GM18868 (cell line): Measurements from ENCODE around the gene ITPK1.
"Not testable (repeated sequence)": the region's sequence is repeated elsewhere in the genome, so short reads cannot be mapped to it uniquely, and the experiment has no call there.

Experiments
- ATAC-seq: cut with Tn5 transposase; IDR thresholded peaks from one replicate; pipeline ENCODE4 v1.9.1; 2021; ENCODE audit warnings: mild to moderate bottlenecking, moderate library complexity; ENCODE audit not compliant: unreplicated experiment

ITPK1 gene

DNA sequence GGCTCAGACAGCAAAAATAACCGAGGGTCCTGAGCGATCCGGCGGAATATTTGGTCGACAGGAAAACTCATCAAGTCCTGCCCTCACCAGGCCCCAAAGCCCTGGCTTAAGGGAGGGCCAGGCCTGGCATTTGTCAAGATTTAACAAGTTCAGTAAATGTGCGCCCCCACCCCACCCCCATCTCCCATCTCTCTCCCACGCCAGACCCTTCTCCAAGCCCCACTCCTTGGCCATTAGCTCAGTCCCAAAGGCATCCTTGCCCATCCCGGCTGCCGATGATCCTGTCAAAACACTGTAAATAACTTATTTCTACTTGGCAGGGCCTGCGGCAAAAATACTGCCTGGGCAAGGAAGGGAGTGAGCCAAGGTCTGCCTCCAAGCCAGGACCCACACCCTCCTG, 52.8 kb downstream of the ITPK1 start:
- ATAC-seq = no peak

DNA sequence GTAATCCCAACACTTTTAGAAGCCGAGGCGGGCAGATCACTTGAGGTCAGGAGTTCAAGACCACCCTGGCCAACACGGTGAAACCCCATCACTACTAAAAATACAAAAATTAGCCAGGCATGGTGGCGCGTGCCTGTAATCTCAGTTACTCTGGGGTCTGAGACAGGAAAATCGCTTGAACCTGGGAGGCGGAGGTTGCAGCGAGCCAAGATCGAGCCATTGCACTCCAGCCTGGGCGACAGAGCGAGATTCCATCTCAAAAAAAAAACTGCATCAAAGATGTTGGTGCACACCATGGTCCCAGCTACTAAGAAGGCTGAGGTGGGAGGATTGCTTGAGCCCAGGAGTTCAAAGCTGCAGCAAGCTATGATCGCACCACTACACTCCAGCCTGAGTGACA, 53.7 kb downstream of the ITPK1 start:
- ATAC-seq = not testable (repeated sequence)

DNA sequence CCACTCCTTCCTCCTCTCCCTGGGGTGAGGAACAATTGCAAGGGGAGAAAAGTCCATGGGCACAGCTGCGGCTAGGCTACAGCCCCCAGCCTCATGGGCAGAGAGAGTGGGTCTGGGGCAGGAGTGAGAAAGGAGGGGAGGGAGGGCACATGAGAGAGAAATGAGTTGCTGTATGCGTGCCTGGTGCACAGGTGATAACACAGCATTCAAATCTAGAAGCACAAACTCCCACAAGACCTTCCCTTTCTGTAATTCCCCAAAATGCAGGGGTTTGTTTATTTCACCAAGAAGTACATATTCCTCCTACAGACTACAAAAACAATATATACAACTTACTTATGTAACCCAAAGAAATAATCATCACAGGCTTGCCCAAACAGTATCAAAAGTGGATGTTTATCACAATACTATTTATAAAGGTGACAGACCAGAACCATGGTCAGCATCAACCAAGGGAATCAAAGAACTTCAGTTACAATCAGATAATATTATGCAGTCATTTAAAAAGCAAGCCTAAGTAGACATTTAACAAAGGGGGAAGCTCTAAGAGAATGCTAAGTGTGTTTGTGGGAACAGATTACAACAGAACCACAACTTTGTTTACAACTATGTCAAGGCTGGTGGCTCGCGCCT, 54.2 kb downstream of the ITPK1 start:
- no peak for ATAC-seq

DNA sequence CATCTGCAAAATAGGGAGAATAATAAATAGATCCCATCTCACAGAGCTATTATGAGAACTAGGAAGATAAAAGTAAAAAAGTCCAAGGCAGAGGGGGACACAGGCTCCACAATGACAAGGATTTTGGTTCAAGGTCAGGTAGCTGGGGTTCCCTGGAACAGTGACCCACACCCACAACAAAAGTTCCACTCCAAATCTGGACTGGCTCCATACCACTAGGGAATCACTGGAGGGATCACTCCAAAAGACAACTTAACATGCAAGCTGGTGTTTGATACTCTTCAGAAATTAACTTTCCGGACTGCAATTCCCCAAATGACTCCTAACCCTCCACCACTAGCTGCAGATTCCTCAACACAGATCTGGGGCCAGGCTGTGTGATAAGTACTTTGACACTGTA, 54.9 kb downstream of the ITPK1 start:
- no peak for ATAC-seq

DNA sequence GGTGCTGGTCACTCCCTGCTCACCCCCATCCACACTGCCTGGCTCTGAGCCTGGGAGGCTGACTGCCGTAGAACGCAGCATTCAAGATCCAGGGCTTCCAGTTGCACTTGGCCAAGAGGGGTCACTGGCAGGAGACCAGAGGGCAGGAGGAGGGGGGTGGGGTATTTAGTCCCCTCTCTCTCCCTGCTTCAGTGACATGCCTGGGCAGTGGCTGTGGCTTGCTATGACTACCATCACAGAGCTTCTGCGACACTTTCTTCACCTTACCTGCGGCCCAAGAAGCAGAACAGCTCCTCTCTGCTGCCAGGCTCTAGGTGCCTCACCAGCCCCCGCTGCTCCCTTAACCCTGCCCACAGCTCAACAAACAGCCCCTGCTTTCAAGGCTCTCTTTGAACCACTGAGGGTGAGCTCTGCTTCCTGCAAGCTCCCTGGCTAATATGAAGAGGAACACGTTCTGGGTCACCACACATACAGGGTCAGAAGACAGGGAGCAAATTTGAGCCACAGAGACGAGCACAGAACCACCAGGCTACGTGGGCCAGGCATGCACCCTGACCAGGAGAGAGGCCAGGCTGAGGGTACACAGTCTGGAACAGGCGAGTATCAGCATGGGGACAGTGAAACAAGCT, 55.7 kb downstream of the ITPK1 start:
- ATAC-seq = peak; percentile 39

GRCh38 chr14:93059260-93059659, 56.5 kb downstream of the ITPK1 start:
- ATAC-seq = no peak

GRCh38 chr14:93057586-93058280, 58.0 kb downstream of the ITPK1 start:
- no peak for ATAC-seq

DNA sequence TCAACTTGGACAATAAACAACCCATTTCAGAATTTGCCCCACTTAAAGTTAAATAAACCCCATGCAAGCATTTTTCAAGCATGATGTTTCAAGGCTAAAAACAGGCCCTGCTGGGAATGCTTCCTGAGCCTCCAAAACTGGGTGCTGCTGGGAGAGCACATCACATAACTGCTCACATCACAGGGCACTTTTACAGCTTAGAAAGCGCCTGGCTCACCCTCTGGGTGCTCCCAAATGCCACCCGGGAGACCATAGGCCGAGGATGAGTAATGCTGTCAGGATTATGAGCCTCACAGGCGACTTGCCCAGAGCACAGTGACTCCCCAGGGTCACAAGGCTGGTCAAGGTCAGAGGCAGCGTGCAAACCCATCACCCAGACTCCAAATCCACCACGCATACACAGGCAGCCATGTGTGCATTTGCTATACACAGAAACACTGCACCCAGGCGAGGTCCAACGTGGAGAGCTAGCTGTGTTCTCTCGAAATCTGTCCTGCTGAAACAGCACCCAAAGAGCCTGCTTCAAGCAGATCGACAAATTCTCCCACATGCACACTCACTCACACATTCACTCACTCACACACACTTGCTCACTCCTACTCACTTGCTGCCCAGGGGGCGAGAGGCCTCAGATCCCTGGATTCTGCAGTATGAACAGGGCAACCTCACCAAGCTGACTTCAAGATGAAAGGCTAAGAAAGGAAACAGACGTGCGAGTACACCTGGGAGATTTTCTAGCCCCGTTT, 58.7 kb downstream of the ITPK1 start:
- ATAC-seq = no peak

DNA sequence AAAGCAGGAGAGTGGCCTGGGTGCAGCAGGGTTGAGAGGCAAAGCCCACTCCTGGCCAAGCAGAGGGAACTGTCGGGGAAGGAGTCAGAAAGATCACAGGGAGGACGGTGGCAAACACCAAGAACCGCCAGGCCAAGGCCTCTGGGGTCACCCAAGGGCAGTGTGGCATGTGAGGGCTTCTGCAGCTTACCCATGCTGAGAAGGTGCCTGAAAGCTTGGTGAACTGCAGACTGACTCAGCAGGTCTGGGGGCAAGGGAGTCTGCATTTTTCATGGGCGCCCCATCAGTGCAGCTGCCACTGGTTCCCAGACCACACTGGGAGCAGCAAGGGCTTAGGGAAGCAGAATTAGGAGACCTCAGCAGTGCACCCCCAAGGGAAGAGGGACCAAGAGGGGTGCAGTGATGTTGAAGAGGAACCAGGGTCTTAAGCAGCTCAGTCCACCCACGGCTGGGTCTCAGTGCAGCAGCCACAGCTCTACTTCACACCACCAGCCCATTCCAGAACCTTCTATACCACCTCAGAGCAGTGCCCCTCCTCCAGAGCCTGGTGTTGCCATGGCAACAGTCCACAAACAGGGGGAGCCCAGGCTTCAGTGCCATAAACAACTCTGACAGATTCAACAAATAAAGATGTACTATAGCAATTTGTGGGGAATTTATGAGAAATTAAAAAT, 59.4 kb downstream of the ITPK1 start:
- no peak for ATAC-seq

- no peak for ATAC-seq
These were observed 60.0 kb downstream of the ITPK1 start for GRCh38 chr14:93055651-93056115.

DNA sequence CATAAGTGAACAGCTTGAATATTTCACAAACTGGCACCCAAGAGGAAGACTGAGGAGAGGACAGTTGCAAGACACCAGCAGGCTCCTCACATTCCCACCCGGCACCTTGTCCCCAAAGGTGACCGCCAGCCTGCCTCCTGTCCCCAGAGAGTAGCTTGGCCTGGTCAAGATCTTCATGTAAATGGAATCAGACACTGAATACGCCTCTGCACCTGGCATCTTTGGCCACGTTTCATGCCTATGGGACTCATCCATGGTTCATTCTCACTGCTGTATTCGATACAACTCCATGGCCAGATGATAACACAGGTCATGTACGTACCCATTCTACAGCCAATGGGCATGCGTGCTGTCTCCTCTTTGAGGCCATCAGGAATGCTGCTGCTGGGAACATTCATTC, 60.8 kb downstream of the ITPK1 start:
- ATAC-seq = no peak

DNA sequence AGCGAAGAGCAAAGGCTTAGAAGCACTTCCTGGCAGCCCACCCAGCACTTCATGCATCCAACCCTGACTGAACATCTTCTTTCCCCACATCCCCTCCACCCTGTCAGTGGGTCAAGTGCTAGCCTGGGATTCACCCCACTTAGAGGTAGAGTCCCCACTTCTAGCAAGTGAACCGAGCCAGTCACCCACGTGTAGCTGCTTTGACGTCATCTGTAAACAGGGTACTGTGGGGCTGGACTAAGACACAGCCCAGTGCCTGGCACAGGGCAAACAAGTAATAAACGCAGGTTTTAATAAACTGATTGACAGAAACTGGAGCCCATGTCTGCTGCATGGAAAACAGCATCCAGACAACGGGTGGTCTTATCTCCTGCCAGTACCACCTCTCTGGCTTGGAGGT, 61.7 kb downstream of the ITPK1 start:
- no peak for ATAC-seq

DNA sequence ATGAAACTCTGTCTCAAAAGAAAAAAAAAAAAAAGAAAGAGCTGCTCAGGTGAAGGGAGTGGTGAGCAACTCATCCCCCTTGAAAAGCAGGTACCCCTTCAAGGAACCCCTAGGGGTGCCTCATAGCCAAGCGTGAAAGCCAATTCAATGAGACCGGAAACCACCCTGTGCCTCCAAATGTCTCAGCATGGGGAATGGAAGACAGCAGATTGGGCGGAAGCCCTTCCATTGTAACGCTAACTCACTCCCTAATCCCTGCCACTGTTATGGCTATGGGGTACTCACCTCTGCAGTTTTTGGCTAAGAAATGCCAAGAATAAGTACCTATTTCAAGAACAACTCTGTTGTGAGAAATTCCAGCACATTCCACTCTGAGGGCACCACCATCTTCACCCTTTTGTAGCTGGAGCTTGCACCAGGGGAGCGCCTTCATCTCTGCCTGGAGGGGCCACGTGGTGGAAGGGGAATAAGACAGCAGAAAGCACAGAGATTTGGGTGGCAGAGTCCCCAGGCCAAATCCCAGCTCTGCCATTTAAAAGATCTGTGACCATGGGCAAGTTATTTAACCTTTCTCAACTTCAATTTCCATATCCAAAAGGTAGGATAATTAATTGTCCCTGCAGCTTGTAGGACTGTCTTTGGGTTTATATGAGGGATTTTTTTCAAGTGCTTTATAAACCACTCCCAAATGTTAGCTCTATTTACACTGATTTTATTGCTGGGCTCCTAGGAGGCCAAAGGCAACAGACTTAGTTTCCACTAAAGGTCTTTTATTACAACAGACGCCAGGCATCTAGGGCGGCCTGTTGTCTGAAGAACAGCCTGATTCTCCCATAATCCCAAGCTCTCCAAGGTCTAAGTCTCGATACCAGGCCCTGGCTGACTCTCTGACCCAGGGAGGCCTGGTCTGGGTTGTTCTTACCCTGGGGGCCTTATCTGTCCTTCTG, 63.9 kb downstream of the ITPK1 start:
- ATAC-seq = no peak

- ATAC-seq = no peak
These were observed 65.0 kb downstream of the ITPK1 start for GRCh38 chr14:93050761-93051160.

DNA sequence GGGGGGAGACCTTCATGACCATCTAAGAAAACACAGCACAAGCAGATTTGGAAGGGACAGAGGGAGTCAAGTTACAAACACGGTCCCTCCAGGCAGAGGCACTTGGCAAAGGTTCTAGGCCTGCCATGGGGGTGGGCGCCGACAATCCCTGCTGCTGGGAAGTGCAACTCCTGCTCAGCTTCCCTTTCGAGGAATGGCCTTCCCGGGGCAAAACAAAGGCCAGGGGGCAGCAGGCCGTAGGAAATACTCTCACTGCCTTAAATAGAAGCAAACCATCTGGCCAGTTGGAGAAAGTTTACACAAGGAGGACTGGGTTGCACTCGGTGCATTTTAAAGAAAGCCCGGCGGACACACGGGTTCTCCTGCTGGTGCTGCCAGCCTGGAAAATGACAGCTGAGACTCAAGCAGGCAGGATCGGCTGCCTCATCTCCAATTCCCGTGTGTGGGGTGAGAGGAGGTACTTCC, 65.8 kb downstream of the ITPK1 start:
- no peak for ATAC-seq

DNA sequence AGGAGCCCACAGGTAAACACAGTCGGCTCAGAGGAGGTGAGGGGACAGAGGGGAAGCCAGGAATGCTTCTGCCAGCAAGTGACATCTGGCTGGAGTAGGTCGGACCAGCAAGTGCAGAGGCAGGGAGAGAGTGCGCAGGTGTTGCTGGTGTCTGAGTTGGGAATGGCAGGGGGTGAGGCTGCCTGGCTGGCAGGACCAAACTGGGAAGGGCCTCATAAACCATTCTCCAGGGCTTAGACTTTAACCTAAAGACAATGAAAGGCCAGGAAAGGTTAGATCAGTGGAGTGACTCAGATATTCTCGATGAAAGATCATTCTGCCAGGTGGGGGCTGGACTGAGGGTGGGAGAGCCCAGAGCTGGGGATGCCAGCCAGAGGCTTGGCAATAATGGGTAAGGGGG, 66.4 kb downstream of the ITPK1 start:
- no peak for ATAC-seq

GRCh38 chr14:93048843-93049242, 66.9 kb downstream of the ITPK1 start:
- ATAC-seq = no peak

DNA sequence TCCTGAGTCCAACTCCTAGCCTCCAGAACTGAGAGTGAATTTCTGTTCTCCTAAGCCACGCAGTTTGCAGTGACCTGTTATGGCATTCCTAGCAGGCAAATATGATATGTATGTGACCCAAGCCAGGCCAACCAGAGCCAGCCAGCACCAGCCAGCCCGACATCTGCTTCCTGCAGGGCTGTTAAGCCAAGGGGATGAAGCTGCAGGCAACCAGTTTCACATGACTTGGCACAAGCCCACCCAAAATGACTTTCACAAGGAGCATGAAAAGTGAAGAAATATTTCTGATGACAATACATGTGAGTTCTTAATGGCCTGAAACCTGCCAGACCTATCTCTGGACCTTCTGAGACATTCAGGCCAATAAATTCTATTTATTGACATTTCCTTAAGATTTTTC, 68.1 kb downstream of the ITPK1 start:
- ATAC-seq = no peak

DNA sequence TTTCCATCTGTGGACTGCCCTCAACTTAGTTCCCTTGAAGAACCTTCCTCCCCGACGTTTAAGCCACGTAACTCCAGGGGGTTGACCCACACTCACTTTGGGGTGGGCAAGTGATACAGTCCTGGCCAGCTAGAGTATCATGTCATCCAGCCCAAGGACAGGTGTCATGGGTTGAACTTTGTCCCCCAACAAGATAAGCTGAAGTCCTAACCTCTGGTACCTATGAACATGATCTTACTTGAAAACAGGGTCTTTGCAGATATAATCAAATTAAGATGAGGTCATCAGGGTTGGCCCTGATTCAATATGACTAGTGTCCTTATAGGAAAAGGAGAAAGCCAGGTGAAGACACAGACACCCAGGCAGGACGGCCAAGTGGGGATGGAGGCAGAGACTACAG, 68.6 kb downstream of the ITPK1 start:
- ATAC-seq = no peak

GRCh38 chr14:93046705-93047050, 69.0 kb downstream of the ITPK1 start:
- no peak for ATAC-seq
